HG03439 (cell line): ENCODE measurements around the gene F11R.
"Not testable (repeated sequence)": the region's sequence is repeated elsewhere in the genome, so short reads cannot be mapped to it uniquely, and the experiment has no call there.

Source experiments
- ATAC-seq: cut with Tn5 transposase; IDR thresholded peaks from one replicate; pipeline ENCODE4 v1.9.1; 2021; ENCODE audit warnings: mild to moderate bottlenecking, moderate library complexity; ENCODE audit not compliant: unreplicated experiment

Gene F11R

GRCh38 chr1:161020509-161021164 is at the start of gene F11R:
Gene F11R, minus strand, starts transcription at chr1:161021152. Its CDS starts 79 bp downstream, at chr1:161021073.
- peak; percentile 38 for ATAC-seq

DNA sequence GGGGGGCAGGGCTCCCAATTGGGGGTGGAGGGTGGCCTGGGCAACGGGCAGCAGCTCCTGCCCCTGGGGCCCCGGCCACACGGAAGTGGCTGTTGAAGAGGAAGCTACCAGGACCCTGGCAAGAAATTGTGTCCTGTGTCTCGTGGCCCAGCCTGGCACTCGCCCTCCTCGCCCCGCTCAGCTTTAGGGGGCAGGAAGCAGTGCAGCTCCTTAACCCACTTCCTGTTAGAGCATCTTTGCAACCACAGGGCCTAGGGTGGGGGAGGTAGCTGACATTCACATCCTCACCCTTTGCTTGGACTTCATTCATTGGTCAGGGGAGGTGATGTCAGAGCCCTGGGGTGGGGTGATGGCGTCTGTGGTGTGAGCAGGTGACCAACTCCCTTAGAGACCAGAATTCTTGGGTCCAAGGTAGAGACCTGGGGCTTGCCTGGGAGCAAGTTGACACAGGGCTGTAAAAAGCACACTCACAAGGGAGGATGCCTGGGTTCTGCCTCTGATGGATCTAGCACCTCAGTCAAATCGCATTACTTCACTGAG is 48.8 kb upstream of the F11R start, which contains the start of gene ARHGAP30:
Gene ARHGAP30 (minus strand): TSS at position 161 of the 540 bp plus-strand sequence. CDS start 267 bp downstream, outside the sequence.
- ATAC-seq = peak; percentile 83

DNA sequence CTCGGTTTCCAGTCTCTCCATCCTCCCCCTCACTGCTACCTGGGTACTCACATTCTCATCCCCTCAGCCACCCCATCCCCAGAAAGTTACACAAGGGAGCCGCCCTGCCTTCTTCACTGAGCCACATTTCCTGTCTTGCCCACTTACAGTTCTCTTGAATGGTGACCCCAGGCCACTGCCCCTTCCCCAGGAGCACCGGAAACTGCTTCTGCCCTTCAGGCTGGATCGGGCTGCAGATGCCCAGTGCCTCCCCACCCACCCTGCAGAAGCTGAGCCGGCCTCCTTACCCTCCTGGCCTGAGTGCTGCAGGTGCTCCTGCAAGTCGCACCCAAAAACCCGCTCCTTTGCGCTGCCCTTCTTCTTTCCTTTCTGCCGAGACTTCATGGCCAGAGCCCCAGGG is 48.3 kb upstream of the F11R start:
- ATAC-seq = no peak

- ATAC-seq = peak; percentile 47
Measured at GRCh38 chr1:161068306-161069234, 47.6 kb upstream of the F11R start.

GRCh38 chr1:161066694-161067093 is 45.7 kb upstream of the F11R start:
- no peak for ATAC-seq

DNA sequence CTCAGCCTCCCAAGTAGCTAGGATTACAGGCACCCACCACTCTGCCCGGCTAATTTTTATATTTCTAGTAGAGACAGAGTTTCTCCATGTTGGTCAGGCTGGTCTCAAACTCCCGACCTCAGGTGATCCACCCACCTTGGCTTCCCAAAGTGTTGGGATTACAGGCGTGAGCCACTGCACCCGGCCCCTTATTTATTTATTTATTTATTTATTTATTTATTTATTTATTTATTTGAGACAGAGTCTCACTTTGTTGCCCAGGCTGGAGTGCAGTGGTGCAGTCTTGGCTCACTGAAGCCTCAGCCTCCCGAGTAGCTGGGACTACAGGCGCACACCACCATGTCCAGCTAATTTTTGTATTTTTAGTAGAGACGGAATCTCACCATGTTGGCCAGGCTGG is 44.7 kb upstream of the F11R start:
- ATAC-seq = not testable (repeated sequence)

DNA sequence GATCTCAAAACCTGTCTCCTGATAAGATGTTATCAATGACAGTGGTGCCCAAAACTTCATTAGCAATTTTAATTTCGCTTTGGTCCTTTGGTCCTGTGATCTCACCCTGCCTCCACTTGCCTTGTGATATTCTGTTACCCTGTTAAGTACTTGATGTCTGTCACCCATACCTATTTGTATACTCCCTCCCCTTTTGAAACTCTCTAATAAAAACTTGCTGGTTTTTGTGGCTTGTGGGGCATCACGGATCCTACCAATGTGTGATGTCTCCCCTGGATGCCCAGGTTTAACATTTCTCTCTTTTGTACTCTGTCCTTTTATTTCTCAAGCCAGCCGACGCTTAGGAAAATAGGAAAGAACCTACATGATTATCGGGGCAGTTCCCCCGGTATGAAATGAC is 43.0 kb upstream of the F11R start:
- ATAC-seq = not testable (repeated sequence)

DNA sequence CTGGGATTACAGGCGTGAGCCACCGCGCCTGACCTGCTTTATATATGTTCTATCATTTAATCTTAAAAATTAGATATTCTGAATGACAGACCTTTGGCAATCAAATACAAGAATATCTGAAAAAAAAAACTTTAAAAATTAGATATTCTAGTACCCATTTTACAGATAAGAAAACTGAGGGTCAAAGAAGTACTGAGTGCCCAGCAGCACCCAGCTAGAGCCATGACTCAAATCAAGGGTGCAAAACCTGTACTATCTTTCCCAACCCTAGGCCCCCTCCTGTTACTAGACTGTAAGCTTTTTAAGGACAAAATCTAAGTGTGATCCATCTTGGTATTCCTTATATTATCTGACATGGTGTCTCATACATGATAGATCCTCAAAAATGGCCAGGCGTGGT is 40.5 kb upstream of the F11R start:
- ATAC-seq = no peak

DNA sequence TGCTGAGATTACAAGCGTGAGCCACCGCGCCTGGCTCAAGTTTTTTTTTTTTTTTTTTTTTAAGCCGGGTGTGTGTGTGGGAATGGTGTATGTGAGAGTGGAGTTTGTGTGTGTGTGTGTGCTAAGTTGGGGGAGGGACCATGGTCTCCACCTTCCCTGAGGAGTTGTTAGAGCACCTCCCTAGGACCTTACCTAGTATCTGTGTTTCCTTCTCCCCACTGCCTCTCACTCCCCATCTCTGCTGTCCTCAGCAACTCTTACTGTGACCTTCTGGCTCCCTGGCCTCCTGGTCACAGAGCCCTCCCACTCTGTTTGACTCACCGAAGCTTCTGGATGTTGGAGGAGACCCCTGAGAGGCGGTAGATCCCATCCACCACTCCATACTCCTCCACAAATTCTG is 38.3 kb upstream of the F11R start:
- ATAC-seq = no peak

GRCh38 chr1:161054805-161055204 is 33.9 kb upstream of the F11R start:
- ATAC-seq = no peak

DNA sequence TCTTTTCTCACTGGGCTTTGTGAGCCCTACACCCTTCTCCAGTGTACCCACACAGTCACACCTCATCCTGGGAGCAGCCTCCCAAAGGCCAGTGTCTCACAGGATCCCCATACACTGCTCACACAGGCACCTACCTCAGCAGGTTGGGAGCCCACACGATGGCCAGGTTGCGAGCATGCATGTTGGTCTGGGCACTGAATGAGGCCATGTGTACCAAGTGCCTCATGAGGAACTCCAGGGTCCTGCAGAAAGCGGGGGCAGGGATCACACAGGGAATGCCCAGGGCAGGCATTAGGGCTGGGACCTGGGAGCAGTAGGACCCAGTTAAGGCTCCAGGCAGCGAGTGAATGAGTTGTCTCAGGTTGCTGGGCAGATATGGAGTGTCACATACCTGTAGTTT is 33.3 kb upstream of the F11R start:
- ATAC-seq = no peak

- no peak for ATAC-seq
Measured at GRCh38 chr1:161052899-161053298, 31.9 kb upstream of the F11R start.

DNA sequence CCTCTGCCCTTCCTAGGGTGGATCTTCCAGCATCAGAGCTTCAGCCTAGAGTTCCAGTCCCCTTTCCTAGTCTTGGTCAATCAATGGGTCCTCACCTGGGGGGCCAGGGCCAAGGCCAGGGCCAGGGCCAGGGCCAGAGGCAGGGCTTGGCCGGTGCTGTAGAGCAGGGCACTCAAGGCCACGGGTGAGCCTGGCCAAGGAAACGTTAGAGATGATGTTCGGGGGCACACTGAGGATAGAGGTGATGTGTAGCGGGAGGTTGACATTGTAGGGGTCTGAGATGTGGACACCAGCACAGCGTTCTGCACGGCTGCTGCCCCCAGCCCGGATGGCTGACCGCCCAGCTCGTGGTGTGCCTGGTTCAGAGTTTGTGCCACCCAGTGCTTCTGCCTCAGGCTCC is 30.3 kb upstream of the F11R start:
- ATAC-seq = no peak

- no peak for ATAC-seq
Measured at GRCh38 chr1:161048949-161049722, 28.2 kb upstream of the F11R start.

DNA sequence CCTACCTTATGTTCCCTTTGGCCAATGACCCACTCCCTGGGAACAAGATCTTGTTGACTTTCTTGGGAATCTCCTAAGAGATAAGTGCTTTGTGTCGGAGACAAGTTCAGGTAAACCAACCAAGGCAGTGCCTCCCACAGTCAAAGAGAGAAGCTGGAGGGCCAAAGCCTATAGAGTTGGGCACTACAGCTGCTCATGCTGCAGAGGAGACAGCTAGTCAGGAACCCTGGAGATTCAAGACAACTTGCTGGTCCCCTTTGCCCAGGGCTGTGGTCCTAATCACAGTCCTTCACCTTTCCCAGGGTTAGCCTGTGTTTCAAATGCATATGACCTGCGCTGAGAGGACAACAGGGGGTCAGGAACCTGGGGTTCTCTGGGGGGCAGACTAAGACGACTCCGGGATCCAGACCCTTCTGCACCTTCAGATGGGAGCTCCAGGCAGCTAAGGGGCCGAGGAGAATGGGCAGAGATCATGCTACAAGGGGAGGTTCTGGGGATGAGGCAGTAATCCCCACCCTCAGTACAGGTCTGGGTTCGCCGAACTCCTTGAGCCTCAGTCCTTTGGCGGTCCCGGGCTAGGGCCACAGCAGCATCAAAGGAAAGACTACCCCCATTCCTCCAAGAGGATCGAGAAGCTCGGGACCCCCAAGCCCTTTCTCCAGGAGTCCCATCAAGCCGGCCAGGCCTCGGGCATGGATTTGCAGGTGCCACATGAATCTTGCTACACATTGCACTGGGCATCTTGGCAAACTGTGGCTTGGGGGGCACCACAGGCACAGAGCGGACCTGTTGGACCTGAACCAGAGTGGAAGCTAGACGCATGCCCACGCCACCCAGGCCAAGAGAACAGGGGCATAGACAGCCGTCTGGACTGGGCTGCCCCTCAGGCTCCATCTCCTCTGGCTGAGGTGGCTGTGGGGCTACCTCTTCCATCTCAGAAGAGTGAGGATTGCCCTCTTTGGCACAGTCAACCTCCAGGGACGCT is 26.8 kb upstream of the F11R start:
- no peak for ATAC-seq

DNA sequence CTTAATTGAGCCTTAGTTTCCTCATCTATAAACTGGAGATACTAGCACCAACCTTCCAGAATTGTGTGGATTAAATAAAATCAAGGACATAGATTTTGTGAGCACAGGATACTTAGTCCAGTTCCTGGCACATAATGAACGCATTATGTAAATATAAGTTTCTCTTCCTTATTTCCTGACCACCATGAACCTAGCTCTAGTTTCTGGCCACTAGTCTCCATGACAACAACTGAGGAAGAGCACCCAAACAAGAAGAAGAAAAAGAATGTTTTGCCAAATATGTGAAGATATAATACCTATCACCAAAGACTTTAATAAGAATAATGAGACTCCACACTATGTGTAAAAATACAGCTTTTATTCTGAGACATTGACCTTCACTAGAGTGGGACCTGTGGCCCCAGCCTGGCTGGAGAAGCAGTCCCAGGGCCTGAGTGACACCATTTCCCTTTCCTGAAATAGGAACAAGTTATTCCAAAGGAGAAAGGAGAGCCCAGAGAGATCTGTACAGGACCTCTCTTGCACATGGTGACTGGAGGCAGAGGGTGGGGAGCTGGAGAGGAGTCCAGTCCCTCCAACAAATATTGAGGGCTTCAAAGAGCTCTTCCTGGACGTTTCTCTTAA is 25.8 kb upstream of the F11R start:
- peak; percentile 33 for ATAC-seq

- ATAC-seq = peak; percentile 57
Measured at GRCh38 chr1:161045736-161046604, 25.0 kb upstream of the F11R start, which contains the start of gene USF1. Gene USF1, minus strand, starts transcription at chr1:161045977. Its CDS starts 2,702 bp downstream, at chr1:161043275.
